Upper lobe of left lung (tissue), 6 donors: Measurements from ENCODE around the gene MEGF6. TPM values are rescaled to one million over a fixed set of nuclear protein-coding genes. Genes with fewer than 3 reads are reported as not detected.
A peak's percentile ranks its signal among the peaks of the same experiment; 100 is the strongest.

Source experiments
- ATAC-seq, 2 donors: fragments of 200-7000 bp; cut with Tn5 transposase; one replicate each; pipeline ENCODE4 v1.9.1; 2022; ENCODE audit warnings: mild to moderate bottlenecking in 2 of 2, moderate library complexity in 2 of 2; ENCODE audit not compliant: low FRiP score in 2 of 2
- DNase-seq, 2 donors: peaks; one replicate each; pipeline ENCODE4 v3.0.0-alpha.2; 2019 to 2020
- H3K27ac ChIP-seq, 4 donors: fragments of 200-600 bp; sonication (generic); one replicate each; pipeline ENCODE4 v1.5.1; 2016 to 2019
- H3K27me3 ChIP-seq, 4 donors: fragments of 200-600 bp; sonication (generic); one replicate each; pipeline ENCODE4 v1.5.1; 2017 to 2019
- H3K36me3 ChIP-seq, 4 donors: fragments of 200-600 bp; sonication (generic); one replicate each; pipeline ENCODE4 v1.5.1; 2016 to 2019
- H3K4me1 ChIP-seq, 4 donors: fragments of 200-600 bp; sonication (generic); one replicate each; pipeline ENCODE4 v1.5.1; 2018 to 2019
- H3K4me3 ChIP-seq, 4 donors: fragments of 200-600 bp; sonication (generic); one replicate each; pipeline ENCODE4 v1.5.1; 2017 to 2019; ENCODE audit warnings: mild to moderate bottlenecking in 2 of 4, moderate library complexity in 1 of 4
- H3K9me3 ChIP-seq, 4 donors: fragments of 200-600 bp; sonication (generic); one replicate each; pipeline ENCODE4 v1.5.1; 2018 to 2019
- EP300 ChIP-seq, 4 donors: sonication (generic); formaldehyde crosslinking; IDR thresholded peaks; one replicate each; pipeline ENCODE4 v1.5.1; 2017; ENCODE audit warnings: antibody characterized with exemption in 4 of 4, control low read depth in 2 of 4
- POLR2A ChIP-seq, 4 donors: fragments of 450-650 bp; IDR thresholded peaks; one replicate each; pipeline ENCODE4 v1.5.1; 2016 to 2017; ENCODE audit warnings: antibody characterized with exemption in 4 of 4, mild to moderate bottlenecking in 2 of 4
- POLR2AphosphoS5 ChIP-seq, 2 donors: sonication (generic); formaldehyde crosslinking; IDR thresholded peaks; one replicate each; pipeline ENCODE4 v1.5.1; 2017; ENCODE audit warnings: antibody characterized with exemption in 2 of 2
- WGBS, 2 donors: methylation state at CpG; one replicate each; pipeline ENCODE4 v1.1.5; 2017 to 2018; 5-methylcytosine and 5-hydroxymethylcytosine counted together
- total RNA-seq, 6 donors: library from RNA; depleted of rRNA in 4 of 6; stranded (reverse); fragments of >200 nt in 4 of 6; gene quantifications; one replicate each; pipeline versions ENCODE4 v1.1.0 to v1.2.1, GENCODE V29; 2016 to 2021
- TF ChIP-seq, protein P1 (sequence below), 6 experiments: fragments of 450-650 bp in 4 of 6; fragments of 200-600 bp in 2 of 6; sonication (generic) in 2 of 6; IDR thresholded peaks; one replicate each; pipeline ENCODE4 v1.5.1; 2016 to 2019; ENCODE audit warnings: antibody characterized with exemption in 6 of 6
- donor health status: DM: no; HTN: no; CAD: no; lungs with moderate emphysema.
- donor health status: DM: no; HTN: yes; CAD: no; lungs with severe emphysema.

Gene MEGF6
- total RNA-seq, 6 donors from 2014 or later: 23.8 to 128 (median 83.5) TPM

- DNase-seq (no peak), ATAC-seq (no peak)
- Histone ChIP-seq H3K9me3 (no peaks in the 10 kb centered on the region), H3K36me3 (no peaks in the 10 kb centered on the region), H3K27ac (peak overlapping the region; percentile 64 to 83 (median 76)), H3K4me3 (peak overlapping the region; percentile 60 to 84 (median 71)), H3K27me3 (no peaks in the 10 kb centered on the region), H3K4me1 (peaks cover 14 to 28% (median 18%) of the 10 kb centered on the region in 4 donors)
- TF ChIP-seq EP300 (IDR thresholded peaks at IDR 0.05) (no peak), POLR2AphosphoS5 (IDR thresholded peaks at IDR 0.05) (no peak), POLR2A (IDR thresholded peaks at IDR 0.05) (no peak)
- TF ChIP-seq, protein P1, sequence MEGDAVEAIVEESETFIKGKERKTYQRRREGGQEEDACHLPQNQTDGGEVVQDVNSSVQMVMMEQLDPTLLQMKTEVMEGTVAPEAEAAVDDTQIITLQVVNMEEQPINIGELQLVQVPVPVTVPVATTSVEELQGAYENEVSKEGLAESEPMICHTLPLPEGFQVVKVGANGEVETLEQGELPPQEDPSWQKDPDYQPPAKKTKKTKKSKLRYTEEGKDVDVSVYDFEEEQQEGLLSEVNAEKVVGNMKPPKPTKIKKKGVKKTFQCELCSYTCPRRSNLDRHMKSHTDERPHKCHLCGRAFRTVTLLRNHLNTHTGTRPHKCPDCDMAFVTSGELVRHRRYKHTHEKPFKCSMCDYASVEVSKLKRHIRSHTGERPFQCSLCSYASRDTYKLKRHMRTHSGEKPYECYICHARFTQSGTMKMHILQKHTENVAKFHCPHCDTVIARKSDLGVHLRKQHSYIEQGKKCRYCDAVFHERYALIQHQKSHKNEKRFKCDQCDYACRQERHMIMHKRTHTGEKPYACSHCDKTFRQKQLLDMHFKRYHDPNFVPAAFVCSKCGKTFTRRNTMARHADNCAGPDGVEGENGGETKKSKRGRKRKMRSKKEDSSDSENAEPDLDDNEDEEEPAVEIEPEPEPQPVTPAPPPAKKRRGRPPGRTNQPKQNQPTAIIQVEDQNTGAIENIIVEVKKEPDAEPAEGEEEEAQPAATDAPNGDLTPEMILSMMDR (IDR thresholded peaks at IDR 0.05): peak in 3 of 6 experiments; percentile 11 to 42 (median 35)
- 31 to 38% methylated on average over 19 to 25 of the region's 32 CpGs for WGBS, 2 donors
Observed at GRCh38 chr1:3530086-3530925, 81.0 kb downstream of the MEGF6 start.

DNA sequence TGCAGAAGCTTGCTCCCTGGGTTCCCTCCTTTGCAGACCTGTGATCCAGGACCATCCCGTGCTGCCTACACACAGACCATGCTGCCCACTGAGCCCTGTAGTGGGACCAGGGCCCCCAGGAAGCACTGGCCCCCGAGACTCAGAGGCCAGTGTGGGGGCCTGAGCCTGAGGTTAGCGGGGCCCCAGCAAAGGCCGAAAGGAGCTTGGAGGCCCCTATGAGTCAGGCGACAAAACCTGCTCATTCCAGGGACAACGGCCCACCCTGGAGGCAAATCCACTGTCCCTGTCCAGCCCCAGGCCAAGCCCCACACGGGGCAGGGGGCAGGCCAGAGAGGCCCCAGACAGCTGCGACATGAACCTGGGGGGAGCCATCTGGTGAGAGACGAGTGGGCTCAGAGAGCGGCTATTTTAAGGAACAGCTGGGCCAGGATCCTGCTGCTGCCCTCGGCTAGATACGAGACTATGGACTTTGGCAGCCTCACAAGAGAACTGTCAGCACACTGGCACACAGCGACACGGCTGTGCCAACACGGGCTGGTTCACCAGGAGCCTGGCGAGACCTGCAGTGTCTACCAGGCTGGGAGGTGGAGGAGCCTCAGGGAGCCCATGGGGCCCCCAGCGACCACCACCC lies 82.1 kb downstream of the MEGF6 start:
- Histone ChIP-seq H3K27me3 (no peaks in the 10 kb centered on the region), H3K4me1 (peaks cover 14 to 28% (median 18%) of the 10 kb centered on the region in 4 donors), H3K27ac (peak overlapping the region in 1 of 4 donors; percentile 83), H3K4me3 (peak overlapping the region in 3 of 4 donors; percentile 60 to 84 (median 77)), H3K9me3 (no peaks in the 10 kb centered on the region), H3K36me3 (no peaks in the 10 kb centered on the region)
- no peak for ATAC-seq
- no peak for TF ChIP-seq POLR2AphosphoS5 (IDR thresholded peaks at IDR 0.05)
- no peak for TF ChIP-seq POLR2A (IDR thresholded peaks at IDR 0.05)
- no peak for TF ChIP-seq EP300 (IDR thresholded peaks at IDR 0.05)
- TF ChIP-seq, protein P1 (IDR thresholded peaks at IDR 0.05): no peak
- WGBS, 2 donors: 85 to 91% methylated on average over 4 to 8 of the region's 17 CpGs
- no peak for DNase-seq

DNA sequence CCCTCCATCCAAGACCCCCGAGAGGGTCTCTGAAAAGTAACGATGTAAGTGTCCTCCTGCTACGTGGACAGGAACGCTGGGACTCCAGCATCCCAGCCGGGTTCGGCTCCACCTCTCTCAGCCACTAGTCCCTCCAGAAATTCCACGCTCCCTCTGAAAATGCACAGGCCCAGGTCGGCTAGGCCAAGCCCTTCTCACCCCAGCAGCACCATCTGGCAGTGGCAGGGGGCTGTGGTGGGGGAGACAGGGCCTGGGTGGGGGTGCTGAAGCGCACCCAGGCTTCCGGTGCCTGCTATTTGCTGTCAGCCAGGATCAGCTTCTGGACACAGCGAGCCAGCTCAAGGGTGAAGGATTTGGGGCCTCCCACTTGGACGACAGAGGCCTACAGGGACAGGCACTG lies 83.5 kb downstream of the MEGF6 start:
- WGBS, 2 donors: 91 to 98% methylated on average over 9 to 12 of the region's 12 CpGs
- no peak for DNase-seq
- ATAC-seq: no peak
- peaks cover 14 to 28% (median 18%) of the 10 kb centered on the region in 4 donors for H3K4me1 ChIP-seq
- H3K9me3 ChIP-seq: no peaks in the 10 kb centered on the region
- no peak overlapping the region for H3K4me3 ChIP-seq
- TF ChIP-seq, protein P1 (IDR thresholded peaks at IDR 0.05): no peak
- TF ChIP-seq POLR2A (IDR thresholded peaks at IDR 0.05) (no peak), POLR2AphosphoS5 (IDR thresholded peaks at IDR 0.05) (no peak), EP300 (IDR thresholded peaks at IDR 0.05) (no peak)
- peaks cover 0 to 5% (median 0%) of the 10 kb centered on the region in 4 donors for H3K36me3 ChIP-seq
- H3K27ac ChIP-seq: no peak overlapping the region
- no peaks in the 10 kb centered on the region for H3K27me3 ChIP-seq

GRCh38 chr1:3525551-3526482 lies 85.5 kb downstream of the MEGF6 start:
- no peaks in the 10 kb centered on the region for H3K9me3 ChIP-seq
- no peak overlapping the region for H3K4me3 ChIP-seq
- WGBS, 2 donors: 81 to 99% methylated on average over 6 to 24 of the region's 24 CpGs
- DNase-seq: no peak
- ATAC-seq: no peak
- no peak overlapping the region for H3K27ac ChIP-seq
- no peaks in the 10 kb centered on the region for H3K27me3 ChIP-seq
- H3K4me1 ChIP-seq: peaks cover 9 to 17% (median 14%) of the 10 kb centered on the region in 4 donors
- TF ChIP-seq POLR2AphosphoS5 (IDR thresholded peaks at IDR 0.05): no peak
- no peak for TF ChIP-seq POLR2A (IDR thresholded peaks at IDR 0.05)
- TF ChIP-seq EP300 (IDR thresholded peaks at IDR 0.05): no peak
- TF ChIP-seq, protein P1 (IDR thresholded peaks at IDR 0.05): no peak
- H3K36me3 ChIP-seq: peaks cover 0 to 8% (median 4%) of the 10 kb centered on the region in 4 donors
